ENCODE data around the gene ARHGAP24.

ARHGAP24 gene

GRCh38 chr4:85474818-85475630 is at the start of gene ARHGAP24:
Gene ARHGAP24 (plus strand): TSS chr4:85475150.
- peak; percentile 18 to 79 (median 56) for DNase-seq
- intact Hi-C loops (cut with DNase I): no loop called here

GRCh38 chr4:85426366-85426765 is 48.6 kb upstream of the ARHGAP24 start:
- intact Hi-C loops (cut with DNase I): no loop called here
- no peak for DNase-seq

GRCh38 chr4:85427123-85427522 is 47.8 kb upstream of the ARHGAP24 start:
- intact Hi-C loops (cut with DNase I): no loop called here
- no peak for DNase-seq

GRCh38 chr4:85430226-85430625 is 44.7 kb upstream of the ARHGAP24 start:
- intact Hi-C loops (cut with DNase I): no loop called here
- no peak for DNase-seq

- no peak for DNase-seq
- intact Hi-C loops (cut with DNase I): no loop called here
These were observed 44.3 kb upstream of the ARHGAP24 start for GRCh38 chr4:85430697-85431096.

- intact Hi-C loops (cut with DNase I): no loop called here
- peak in 5 of 42 donors; percentile 12 to 37 (median 30) for DNase-seq
These were observed 43.8 kb upstream of the ARHGAP24 start for GRCh38 chr4:85431156-85431555.

GRCh38 chr4:85431881-85432485 is 43.0 kb upstream of the ARHGAP24 start:
- intact Hi-C loops (cut with DNase I): no loop called here
- no peak for DNase-seq

GRCh38 chr4:85445050-85445639 is 29.8 kb upstream of the ARHGAP24 start:
- intact Hi-C loops (cut with DNase I): no loop called here
- no peak for DNase-seq

- DNase-seq: no peak
- intact Hi-C loops (cut with DNase I): no loop called here
These were observed 28.6 kb upstream of the ARHGAP24 start for GRCh38 chr4:85446141-85446861.

GRCh38 chr4:85448906-85449890 is 25.8 kb upstream of the ARHGAP24 start:
- no peak for DNase-seq
- intact Hi-C loops (cut with DNase I): no loop called here

GRCh38 chr4:85452058-85452731 is 22.8 kb upstream of the ARHGAP24 start:
- intact Hi-C loops (cut with DNase I): no loop called here
- DNase-seq: no peak

- no peak for DNase-seq
- intact Hi-C loops (cut with DNase I): no loop called here
These were observed 19.0 kb upstream of the ARHGAP24 start for GRCh38 chr4:85455942-85456341.

GRCh38 chr4:85457752-85458467 is 17.0 kb upstream of the ARHGAP24 start:
- DNase-seq: no peak
- intact Hi-C loops (cut with DNase I): no loop called here

GRCh38 chr4:85459736-85460135 is 15.2 kb upstream of the ARHGAP24 start:
- no peak for DNase-seq

GRCh38 chr4:85474356-85474755 is 594 bp upstream of the ARHGAP24 start:
- no peak for DNase-seq
- intact Hi-C loops (cut with DNase I): no loop called here

More at GRCh38 chr4:85459736-85460135, 15.2 kb upstream of the ARHGAP24 start:
- intact Hi-C loops (cut with DNase I): no loop called here

GRCh38 chr4:85475631-85476233 is 782 bp downstream of the ARHGAP24 start:
- peak in 7 of 42 donors; percentile 14 to 55 (median 33) for DNase-seq
- intact Hi-C loops (cut with DNase I): no loop called here

- intact Hi-C loops (cut with DNase I): no loop called here
- DNase-seq: no peak
These were observed 1.4 kb downstream of the ARHGAP24 start for GRCh38 chr4:85476381-85476780.

Data from head of caudate nucleus (tissue), 42 donors.